K562 (cell line): Measurements from ENCODE around the gene SPSB1. TPM values are rescaled to one million over a fixed set of nuclear protein-coding genes. Genes with fewer than 3 reads are reported as not detected.

Experiments
- ATAC-seq: fragments of 200-7000 bp; cut with Tn5 transposase; 3 replicates; pipeline ENCODE4 v1.9.1; 2020; ENCODE audit warnings: moderate library complexity
- BruUV-seq: library from RNA; stranded (reverse); fragments of 400-500 nt; replicated peaks from 2 replicates; lab custom pipeline; 2021; lab: Mats Ljungman, UMichigan
- CTCF ChIA-PET: fragments of 300-600 bp; formaldehyde crosslinking; extraction: SDS; loops from one replicate; lab custom pipeline; 2021; ENCODE audit warnings: low intra/inter-chr PET ratio; lab: Yijun Ruan, JAX
- POLR2A ChIA-PET: fragments of 300-600, 350-650 bp; sonication (Branson Sonifier 250); formaldehyde crosslinking; extraction: SDS; loops from one replicate; lab custom pipeline; 2021; ENCODE audit warnings: antibody characterized with exemption, inconsistent platforms; lab: Yijun Ruan, JAX
- DNase-seq, 4 experiments: peaks; one replicate each; pipeline versions ENCODE4 v3.0.0 to v3.0.0-alpha.2; 2011 to 2018; ENCODE audit warnings: low spot score in 3 of 4, mixed read lengths in 3 of 4; ENCODE audit errors: extremely low read depth in 1 of 4
- FAIRE-seq: peaks from 2 replicates; lab custom pipeline; 2011; peaks lifted over from hg19 to GRCh38; lab: Jason Lieb, UNC
- H2AFZ ChIP-seq: 2 replicates; pipeline ENCODE4 v1.6.0; 2011; ENCODE audit warnings: low read depth, low read length, control low read depth, inconsistent platforms
- H3K27ac ChIP-seq: fragments of 200-600 bp; 3 replicates; pipeline ENCODE4 v1.8.0; 2011; ENCODE audit warnings: low read depth, mild to moderate bottlenecking, control low read depth, inconsistent platforms, low read length, moderate library complexity, mixed read lengths; ENCODE audit errors: extremely low read depth
- H3K27me3 ChIP-seq, 2 experiments: fragments of 300-600 bp in 1 of 2; 2 replicates in 1 of 2; 3 replicates in 1 of 2; pipeline versions ENCODE4 v1.6.0 to v1.8.0; 2011; ENCODE audit warnings: inconsistent platforms in 2 of 2, low read length in 2 of 2, mild to moderate bottlenecking in 1 of 2, mixed read lengths in 1 of 2, moderate library complexity in 1 of 2; ENCODE audit not compliant: control insufficient read depth in 2 of 2, insufficient read depth in 2 of 2
- H3K36me3 ChIP-seq: fragments of 300-600 bp; 3 replicates; pipeline ENCODE4 v1.8.0; 2011; ENCODE audit warnings: mild to moderate bottlenecking, low read length, inconsistent platforms; ENCODE audit not compliant: control insufficient read depth, insufficient read depth
- H3K4me1 ChIP-seq, 2 experiments: fragments of 200-600 bp in 1 of 2; replicated peaks in 1 of 2; 2 replicates in 1 of 2; 3 replicates in 1 of 2; pipeline versions ENCODE4 v1.5.1 to v1.8.0; 2011; ENCODE audit warnings: inconsistent platforms in 2 of 2, low read length in 2 of 2, mild to moderate bottlenecking in 1 of 2, mixed read lengths in 1 of 2, moderate library complexity in 1 of 2; ENCODE audit not compliant: control insufficient read depth in 2 of 2, insufficient read depth in 2 of 2
- H3K4me2 ChIP-seq: 2 replicates; pipeline ENCODE4 v1.6.1; 2011; ENCODE audit warnings: low read length, control low read depth, inconsistent platforms, mixed read lengths; ENCODE audit not compliant: insufficient read depth
- H3K4me3 ChIP-seq: fragments of 200-600 bp; sonication (generic), shearing (Covaris generic); 2 replicates; pipeline ENCODE4 v1.5.1; 2016; ENCODE audit warnings: control low read depth, inconsistent platforms
- H3K79me2 ChIP-seq: fragments of 200-600 bp; 3 replicates; pipeline ENCODE4 v1.8.0; 2011; ENCODE audit warnings: low read length, inconsistent platforms; ENCODE audit not compliant: control insufficient read depth, insufficient read depth
- H3K9ac ChIP-seq, 2 experiments: 2 replicates each; pipeline versions ENCODE4 v1.6.0 to v1.6.1; 2011; ENCODE audit warnings: low read depth in 2 of 2, low read length in 2 of 2, control low read depth in 1 of 2, inconsistent platforms in 1 of 2, mild to moderate bottlenecking in 1 of 2, mixed read lengths in 1 of 2; ENCODE audit not compliant: insufficient read depth in 1 of 2
- H3K9me1 ChIP-seq: one replicate; pipeline ENCODE4 v1.6.0; 2011; ENCODE audit warnings: inconsistent platforms, mild to moderate bottlenecking, low read length, moderate library complexity; ENCODE audit not compliant: control insufficient read depth, insufficient read depth
- H3K9me3 ChIP-seq: replicated peaks from 2 replicates; pipeline ENCODE4 v1.5.1; 2011; ENCODE audit warnings: low read depth, low read length, inconsistent platforms; ENCODE audit not compliant: control insufficient read depth, insufficient read depth
- H4K20me1 ChIP-seq: replicated peaks from 2 replicates; pipeline ENCODE4 v1.6.1; 2011; ENCODE audit warnings: low read length, inconsistent platforms, mixed read lengths; ENCODE audit not compliant: control insufficient read depth, insufficient read depth
- CC2D1A ChIP-seq: fragments of 450-650 bp; IDR thresholded peaks from 2 replicates; pipeline ENCODE4 v1.6.1; 2017; ENCODE audit warnings: mild to moderate bottlenecking
- CREB3L1 ChIP-seq: fragments of 450-650 bp; IDR thresholded peaks from 2 replicates; pipeline ENCODE4 v1.6.1; 2014; ENCODE audit warnings: low read depth, mild to moderate bottlenecking, moderate library complexity, borderline replicate concordance
- CTCF ChIP-seq, 3 experiments: IDR thresholded peaks in 2 of 3; conservative IDR thresholded peaks in 1 of 3; 2 replicates each; pipeline ENCODE4 v1.5.1; 2011 to 2012; ENCODE audit warnings: low read length in 3 of 3, mild to moderate bottlenecking in 3 of 3, control low read depth in 2 of 3, improper control_type of control experiment in 1 of 3, inconsistent platforms in 1 of 3, low read depth in 1 of 3, mixed read lengths in 1 of 3, moderate library complexity in 1 of 3; ENCODE audit not compliant: insufficient read depth in 2 of 3
- KDM1A ChIP-seq, 2 experiments: fragments of 450-650 bp; IDR thresholded peaks; 2 replicates each; pipeline ENCODE4 v1.6.1; 2016; ENCODE audit warnings: mild to moderate bottlenecking in 2 of 2
- NFIC ChIP-seq: fragments of 450-650 bp; IDR thresholded peaks from 2 replicates; pipeline ENCODE4 v1.6.1; 2017; ENCODE audit warnings: mild to moderate bottlenecking, inconsistent platforms
- NFXL1 ChIP-seq: fragments of 450-650 bp; formaldehyde crosslinking; IDR thresholded peaks from 2 replicates; pipeline ENCODE4 v1.4.0; 2021; ENCODE audit warnings: mild to moderate bottlenecking
- PHF20 ChIP-seq: fragments of 450-650 bp; IDR thresholded peaks from 2 replicates; pipeline ENCODE4 v1.6.1; 2018; ENCODE audit not compliant: partially characterized antibody
- PTRF ChIP-seq: fragments of 450-650 bp; IDR thresholded peaks from 2 replicates; pipeline ENCODE4 v1.6.1; 2016; ENCODE audit warnings: mild to moderate bottlenecking, missing genetic modification characterization, missing compliant biosample characterization
- RBM14 ChIP-seq: fragments of 200-400 bp; formaldehyde crosslinking; IDR thresholded peaks from 2 replicates; pipeline ENCODE4 v1.6.1; 2018; ENCODE audit warnings: low read depth, mild to moderate bottlenecking, low read length, moderate library complexity, borderline replicate concordance; ENCODE audit not compliant: insufficient read depth
- RBM22 ChIP-seq: fragments of 200-400 bp; formaldehyde crosslinking; IDR thresholded peaks from 2 replicates; pipeline ENCODE4 v1.6.1; 2018; ENCODE audit warnings: low read length, low read depth; ENCODE audit not compliant: poor library complexity, severe bottlenecking
- RFX1 ChIP-seq: fragments of 450-650 bp; IDR thresholded peaks from 2 replicates; pipeline ENCODE4 v1.6.1; 2016; ENCODE audit warnings: mild to moderate bottlenecking, moderate library complexity
- SIN3A ChIP-seq, 2 experiments: fragments of 150-350 bp in 1 of 2; IDR thresholded peaks; 2 replicates each; pipeline ENCODE4 v1.6.1; 2011 to 2016; ENCODE audit warnings: borderline replicate concordance in 2 of 2, low read depth in 2 of 2, low read length in 2 of 2, mild to moderate bottlenecking in 2 of 2, moderate library complexity in 2 of 2; ENCODE audit not compliant: control insufficient read depth in 1 of 2
- SREBF2 ChIP-seq: sonication (generic); formaldehyde crosslinking; IDR thresholded peaks from 2 replicates; pipeline ENCODE4 v1.4.0; 2020; ENCODE audit warnings: mild to moderate bottlenecking, missing genetic modification reagents
- TFE3 ChIP-seq: fragments of 450-650 bp; formaldehyde crosslinking; IDR thresholded peaks from 2 replicates; pipeline ENCODE4 v1.4.0; 2020; ENCODE audit warnings: mild to moderate bottlenecking, mixed read lengths
- WGBS: fragments of 100-300 bp; shearing (Covaris generic); methylation state at CpG from one replicate; pipeline ENCODE4 v1.1.6; 2016; ENCODE audit warnings: low coverage, mixed read lengths; ENCODE audit not compliant: insufficient coverage; ENCODE audit errors: missing lambda C conversion rate; 5-methylcytosine and 5-hydroxymethylcytosine counted together
- in situ Hi-C: fragments of 300-500 bp; cut with MboI; formaldehyde crosslinking; loops from 4 replicates; pipeline ENCODE4 v1.15.0; 2018; ENCODE audit warnings: inconsistent platforms, mixed read lengths
- intact Hi-C: fragments of 100-400 bp; cut with micrococcal nuclease; formaldehyde crosslinking; loops from 2 replicates; pipeline ENCODE4 v1.14.2; 2022
- polyA plus RNA-seq, 8 experiments: library from polyadenylated mRNA; depleted of rRNA in 4 of 8; stranded (reverse) in 5 of 8; unstranded in 3 of 8; fragments of >200 nt; fragmentation: Nextera tagmentation in 2 of 8; fragmentation: Illumina TruSeq in 1 of 8; extraction: Ambion mirVana in 2 of 8; extraction: Trizol in 1 of 8; gene quantifications; 2 replicates each; pipeline versions ENCODE4 v1.2.1 to v1.2.3, GENCODE V29; 2011 to 2014; ENCODE audit warnings: inconsistent platforms in 1 of 8, missing spikeins in 1 of 8
- total RNA-seq, 7 experiments: library from RNA; depleted of rRNA in 6 of 7; stranded (reverse); fragments of >200 nt in 6 of 7; fragmentation: Illumina TruSeq in 2 of 7; extraction: Trizol in 2 of 7; gene quantifications; 2 replicates each; pipeline versions ENCODE4 v1.2.1 to v1.2.3, GENCODE V29; 2011 to 2021; ENCODE audit warnings: low replicate concordance in 1 of 7

The SPSB1 gene
- total and polyA plus RNA-seq, 9 of the 15 experiments (the other 6 are each of a cell fraction or from before 2014, with no cell fraction given) = 0.06 to 0.35 (median 0.14) TPM; not detected in 6

- Histone ChIP-seq H3K27ac (no peak overlapping the region), H3K4me1 (peaks cover 6 to 20% of the 10 kb centered on the region in 2 experiments; a peak in 4 of 5 replicates), H3K36me3 (no peaks in the 10 kb centered on the region), H3K4me3 (no peak overlapping the region), H3K79me2 (no peaks in the 10 kb centered on the region), H3K4me2 (no peak overlapping the region), H3K9me1 (no peaks in the 10 kb centered on the region), H3K9me3 (no peaks in the 10 kb centered on the region), H3K9ac (no peak overlapping the region), H2AFZ (no peak overlapping the region), H3K27me3 (peaks cover 26 to 52% of the 10 kb centered on the region in 2 experiments), H4K20me1 (0 out of 2 replicates have a peak, but pooled peaks cover 12% of the 10 kb centered on the region)
- ATAC-seq (no peak), FAIRE-seq (no peak), DNase-seq (no peak)
- no TSS peak for BruUV-seq
- in situ Hi-C loops = no loop called here
- CTCF ChIA-PET = interaction anchor here (1.3 kb wide), 1 partner anchor 160 kb away, joined by 3 read pairs; no protein-coding TSS in a partner anchor
- POLR2A ChIA-PET = no interaction called here
- WGBS = 52% methylated on average over 10 of the region's 10 CpGs
- intact Hi-C loops = no loop called here
- TF ChIP-seq PTRF (tag) (no peak), TFE3 (CRISPR knock-in tag) (no peak), RBM14 (no peak), RFX1 (peak; percentile 59), SREBF2 (CRISPR knock-in tag) (no peak), NFIC (no peak), RBM22 (no peak), SIN3A (IDR thresholded peaks at IDR 0.05; ENCODE audit: borderline replicate concordance in 2 of 2, control insufficient read depth in 1 of 2, low read depth in 2 of 2, low read length in 2 of 2) (no peak), NFXL1 (CRISPR knock-in tag) (no peak), CREB3L1 (no peak), PHF20 (no peak), KDM1A (IDR thresholded peaks at IDR 0.05) (no peak), CTCF (IDR thresholded peaks at IDR 0.05 in 2 of 3, conservative IDR thresholded peaks at IDR 0.05 in 1 of 3; ENCODE audit: insufficient read depth in 2 of 3, low read depth in 1 of 3, low read length in 3 of 3) (peak in 2 of 3 experiments; percentile 12 to 22; a peak in 3 of 6 replicates), CC2D1A (no peak)
Observed at GRCh38 chr1:9294910-9295636, 2.4 kb downstream of the SPSB1 start.
